Pancreas (tissue), 10 donors: ENCODE data around the gene ASTN2. TPM values are rescaled to one million over a fixed set of nuclear protein-coding genes. Genes with fewer than 3 reads are reported as not detected.

Source experiments
- ATAC-seq, 4 donors: fragments of 200-7000 bp; cut with Tn5 transposase; one replicate each; pipeline versions ENCODE4 v1.8.0 to v1.9.1; 2020; ENCODE audit warnings: mild to moderate bottlenecking in 4 of 4, moderate library complexity in 4 of 4
- DNase-seq, 6 donors: peaks; one replicate each; pipeline ENCODE4 v3.0.0-alpha.2; 2020
- FAIRE-seq: peaks from 2 replicates; lab custom pipeline; 2012; peaks lifted over from hg19 to GRCh38; lab: Jason Lieb, UNC
- H3K27ac ChIP-seq, 4 donors: fragments of 200-600 bp; sonication (generic); 1 replicate in 3 of 4; 2 replicates in 1 of 4; pipeline versions ENCODE4 v1.5.0 to v1.8.0; 2020
- H3K27me3 ChIP-seq, 4 donors: fragments of 200-600 bp; one replicate each; pipeline ENCODE4 v1.8.0; 2021
- H3K36me3 ChIP-seq, 3 donors: fragments of 200-600 bp; sonication (generic) in 1 of 3; one replicate each; pipeline versions ENCODE4 v1.5.0 to v1.8.0; 2020 to 2021
- H3K4me1 ChIP-seq, 3 donors: fragments of 200-600 bp; one replicate each; pipeline ENCODE4 v1.8.0; 2021
- H3K4me3 ChIP-seq, 4 donors: fragments of 200-600 bp; sonication (generic) in 2 of 4; one replicate each; pipeline versions ENCODE4 v1.5.0 to v1.8.0; 2020 to 2021
- H3K9me3 ChIP-seq, 4 donors: fragments of 200-600 bp; one replicate each; pipeline ENCODE4 v1.8.0; 2021
- CTCF ChIP-seq, 4 donors: fragments of 200-600 bp; sonication (generic) in 3 of 4; IDR thresholded peaks; one replicate each; pipeline versions ENCODE4 v1.5.0 to v1.8.0; 2021; ENCODE audit warnings: antibody characterized with exemption in 4 of 4
- WGBS, 2 donors: extraction: QIAGEN DNeasy Blood & Tissue Kit; methylation state at CpG; one replicate each; pipeline ENCODE4 v1.1.7; 2013; 5-methylcytosine and 5-hydroxymethylcytosine counted together
- intact Hi-C, 3 donors: fragments of 100-400 bp; cut with DNase I; formaldehyde crosslinking; loops; one replicate each; pipeline versions ENCODE4 v1.11.1 to v1.14.2; 2022
- polyA plus RNA-seq, 2 donors: library from polyadenylated mRNA; stranded (reverse); fragments of 200-250 nt; gene quantifications; one replicate each; pipeline ENCODE4 v1.2.3, GENCODE V29; 2013
- total RNA-seq, 6 donors: library from RNA; stranded (reverse); fragmentation: NEBNext Ultra II Directional in 4 of 6; extraction: Animal tissue kit (Norgen Biotek cat#: 25700) in 4 of 6; gene quantifications; one replicate each; pipeline versions ENCODE4 v1.2.1 to v1.2.4, GENCODE V29; 2021 to 2023
- donor health status: healthy with polysubstance abuse.
- donor health status: DM: no; HTN: no; CAD: no; lungs with moderate emphysema.
- donor health status: DM: no; HTN: no; CAD: no.
- donor health status: control.
- donor health status: control.
- donor health status: Bipolar disorder and iron deficiency.
- donor health status: DM: yes; HTN: yes; CAD: no.
- donor health status: DM: no; HTN: no; CAD: no.
- donor health status: DM: no; HTN: no; CAD: no.
- donor health status: DM: yes; HTN: yes; CAD: no.

Gene ASTN2
- total and polyA plus RNA-seq, 8 donors = 1.3 to 11.9 (median 6.7) TPM

- TF ChIP-seq CTCF (IDR thresholded peaks at IDR 0.05) = no peak
- Histone ChIP-seq H3K36me3 (no peaks in the 10 kb centered on the region), H3K4me1 (peaks cover 0 to 5% (median 3%) of the 10 kb centered on the region in 3 donors), H3K9me3 (peaks cover 0 to 6% (median 0%) of the 10 kb centered on the region in 4 donors), H3K27me3 (no peaks in the 10 kb centered on the region), H3K4me3 (no peak overlapping the region), H3K27ac (no peak overlapping the region)
- FAIRE-seq (no peak), ATAC-seq (peak in 3 of 4 donors; percentile 25 to 47 (median 38)), DNase-seq (no peak)
- 97 to 100% methylated on average over 1 of the region's 1 CpG for WGBS, 2 donors
- intact Hi-C loops = loop anchor here in 1 of 3 donors (10.0 kb wide), 1 partner anchor 69 kb away; no protein-coding TSS in a partner anchor
These were observed 961.1 kb downstream of the ASTN2 start for GRCh38 chr9:116453785-116454184.

- H3K27me3 ChIP-seq = no peaks in the 10 kb centered on the region
- no peak overlapping the region for H3K4me3 ChIP-seq
- H3K36me3 ChIP-seq = no peaks in the 10 kb centered on the region
- no peak for FAIRE-seq
- no peak for TF ChIP-seq CTCF (IDR thresholded peaks at IDR 0.05)
- H3K4me1 ChIP-seq = peaks cover 0 to 5% (median 3%) of the 10 kb centered on the region in 3 donors
- H3K27ac ChIP-seq = no peak overlapping the region
- intact Hi-C loops = loop anchor here in 1 of 3 donors (10.0 kb wide), 1 partner anchor 68 kb away; no protein-coding TSS in a partner anchor
- ATAC-seq = peak in 1 of 4 donors; percentile 14
- H3K9me3 ChIP-seq = peaks cover 0 to 6% (median 0%) of the 10 kb centered on the region in 4 donors
- DNase-seq = no peak
These were observed 962.2 kb downstream of the ASTN2 start for GRCh38 chr9:116452634-116453033.

- 93 to 100% methylated on average over 1 of the region's 1 CpG for WGBS, 2 donors
- intact Hi-C loops = loop anchor here in 1 of 3 donors (10.0 kb wide), 1 partner anchor 67 kb away; no protein-coding TSS in a partner anchor
- Histone ChIP-seq H3K36me3 (no peaks in the 10 kb centered on the region), H3K9me3 (peaks cover 0 to 6% (median 0%) of the 10 kb centered on the region in 4 donors), H3K4me1 (peaks cover 0 to 5% (median 3%) of the 10 kb centered on the region in 3 donors), H3K4me3 (no peak overlapping the region), H3K27ac (no peak overlapping the region), H3K27me3 (no peaks in the 10 kb centered on the region)
- FAIRE-seq = no peak
- ATAC-seq = no peak
- DNase-seq = no peak
- no peak for TF ChIP-seq CTCF (IDR thresholded peaks at IDR 0.05)
These were observed 962.6 kb downstream of the ASTN2 start for GRCh38 chr9:116452227-116452626.

GRCh38 chr9:116451500-116452115 is 963.2 kb downstream of the ASTN2 start:
- H3K27ac ChIP-seq = no peak overlapping the region
- 86 to 90% methylated on average over 2 of the region's 2 CpGs for WGBS, 2 donors
- H3K9me3 ChIP-seq = peaks cover 0 to 6% (median 0%) of the 10 kb centered on the region in 4 donors
- intact Hi-C loops = loop anchor here in 1 of 3 donors (10.0 kb wide), 1 partner anchor 67 kb away; no protein-coding TSS in a partner anchor
- H3K27me3 ChIP-seq = no peaks in the 10 kb centered on the region
- DNase-seq = no peak
- peaks cover 0 to 5% (median 3%) of the 10 kb centered on the region in 3 donors for H3K4me1 ChIP-seq
- FAIRE-seq = no peak
- H3K36me3 ChIP-seq = no peaks in the 10 kb centered on the region
- no peak overlapping the region for H3K4me3 ChIP-seq
- TF ChIP-seq CTCF (IDR thresholded peaks at IDR 0.05) = no peak
- no peak for ATAC-seq
